ENCODE results near the gene ADD2.

GRCh38 chr2:70797506-70797905 lies 29.5 kb upstream of the ADD2 start:
- TF ChIP-seq MAX (IDR thresholded peaks at IDR 0.05; ENCODE audit: low read depth, low read length) = no peak
- no peak for TF ChIP-seq POLR2A (IDR thresholded peaks at IDR 0.05; ENCODE audit: extremely low read depth, insufficient read length)
- no peak for TF ChIP-seq CTCF (IDR thresholded peaks at IDR 0.05; ENCODE audit: low read depth, low read length)

Data from NB4 (cell line).